GM18867 (cell line): Measurements from ENCODE around the gene CAMSAP1.

Experiments used
- ATAC-seq: cut with Tn5 transposase; IDR thresholded peaks from one replicate; pipeline ENCODE4 v1.9.1; 2021; ENCODE audit warnings: mild to moderate bottlenecking, moderate library complexity; ENCODE audit not compliant: unreplicated experiment

The CAMSAP1 gene

DNA sequence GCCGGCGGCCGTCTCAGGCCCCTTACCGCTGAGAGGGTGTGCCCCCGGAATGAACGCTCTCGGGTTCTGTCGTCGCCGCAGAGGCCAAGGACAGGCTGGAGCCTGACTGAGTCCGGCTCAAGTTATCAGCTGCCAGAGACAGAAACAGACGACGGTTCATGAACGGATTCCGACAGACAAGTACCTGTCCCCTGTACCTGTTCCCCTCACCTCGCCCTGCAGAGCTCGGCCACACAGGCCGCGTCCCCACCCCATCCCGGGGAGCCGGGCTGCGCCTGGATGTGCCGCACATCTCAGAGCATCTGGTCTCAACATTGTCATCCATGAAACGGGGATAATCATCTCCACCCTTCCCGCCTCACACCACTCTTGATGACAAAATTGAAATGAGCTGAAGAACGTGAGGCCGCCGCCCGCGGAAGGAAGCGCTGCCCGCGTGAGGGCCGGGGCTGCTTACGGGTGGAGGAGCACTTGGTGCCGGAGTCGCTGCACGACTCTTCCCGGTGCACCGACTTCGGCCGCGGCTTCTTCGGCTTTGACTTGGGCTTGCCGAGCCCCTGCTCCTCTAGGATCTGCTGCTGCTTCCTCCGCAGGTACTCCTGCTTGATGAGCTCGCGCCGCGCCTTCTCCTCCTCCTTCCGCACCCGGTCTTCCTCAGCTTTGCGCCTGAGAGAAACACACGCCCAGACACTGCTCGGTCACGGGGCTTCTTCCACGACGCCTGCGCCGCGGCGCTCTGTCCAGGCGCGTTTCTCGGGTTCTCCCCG, 89.2 kb downstream of the CAMSAP1 start:
- no peak for ATAC-seq

DNA sequence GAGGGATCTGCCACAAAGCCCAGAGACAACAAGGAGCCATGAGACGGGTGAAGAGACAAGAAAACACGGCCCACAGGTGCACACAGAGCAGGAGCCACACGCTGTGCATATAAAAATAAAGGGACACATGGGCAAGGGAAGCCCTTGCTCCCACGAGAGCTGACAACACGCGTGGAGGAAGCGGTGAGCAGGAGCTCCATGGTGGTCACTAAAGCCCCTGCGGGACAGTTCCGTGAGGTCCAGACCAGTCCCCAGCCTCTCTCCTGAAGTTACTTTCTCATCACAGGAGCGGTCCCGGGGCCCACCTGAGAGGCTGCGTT, 90.7 kb downstream of the CAMSAP1 start:
- no peak for ATAC-seq

DNA sequence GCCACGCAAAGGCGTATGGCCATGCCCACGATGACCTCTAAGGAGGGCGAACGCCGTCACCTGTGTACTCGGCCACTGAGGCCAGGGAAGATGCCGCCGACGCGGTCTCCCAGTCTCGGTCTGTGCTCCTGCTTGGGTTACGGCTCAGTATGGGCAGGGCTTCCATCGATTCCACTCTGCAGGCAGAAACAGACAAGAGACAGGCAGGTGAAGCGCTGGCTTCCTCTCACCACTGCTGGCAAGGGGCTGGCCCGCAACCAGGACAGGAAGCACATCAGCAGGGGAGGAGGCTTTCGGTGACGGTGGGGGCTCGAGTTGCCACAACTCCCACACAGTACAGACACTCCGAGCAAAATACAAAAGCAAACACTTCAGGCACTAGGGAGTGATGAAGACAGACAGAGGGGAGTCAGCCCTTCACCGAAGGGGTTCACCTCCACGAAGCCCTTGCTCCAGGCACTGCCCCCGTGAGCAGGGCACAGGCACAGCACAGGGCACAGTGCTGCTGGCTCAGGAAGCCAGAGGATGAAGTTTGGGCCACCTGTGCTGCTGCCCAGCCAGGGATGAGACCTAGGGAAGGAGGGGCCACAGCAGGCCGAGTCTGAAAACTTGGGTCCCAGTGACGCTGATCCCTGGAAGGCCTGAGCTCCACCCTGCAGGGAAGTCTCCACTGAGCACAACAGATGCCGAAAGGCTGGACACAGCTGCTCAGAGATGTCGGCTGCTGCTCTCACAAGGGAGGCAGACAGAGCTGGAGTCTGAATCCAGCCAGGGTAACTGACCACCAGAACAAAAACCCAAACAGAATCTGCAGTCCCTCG, 91.3 kb downstream of the CAMSAP1 start:
- ATAC-seq, result no peak

DNA sequence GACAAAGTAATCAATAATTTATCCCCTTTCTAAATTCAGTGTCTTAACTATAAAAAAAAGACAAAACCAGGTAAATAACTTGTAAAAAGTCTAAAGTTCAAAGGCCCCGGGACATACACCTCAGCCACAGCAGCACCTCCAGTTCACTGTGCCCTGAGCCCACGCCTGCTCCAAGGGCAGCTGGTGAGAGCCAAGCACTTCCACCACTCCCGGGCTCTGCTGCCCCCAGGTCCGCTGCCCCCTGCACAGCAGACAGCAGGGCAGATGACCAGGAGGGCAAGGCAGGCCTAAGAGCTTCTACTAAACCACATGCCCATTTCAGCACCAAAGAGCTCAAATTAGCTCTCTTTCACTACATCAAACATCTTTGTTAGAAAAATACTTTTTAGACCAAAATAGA, 91.9 kb downstream of the CAMSAP1 start:
- no peak for ATAC-seq

DNA sequence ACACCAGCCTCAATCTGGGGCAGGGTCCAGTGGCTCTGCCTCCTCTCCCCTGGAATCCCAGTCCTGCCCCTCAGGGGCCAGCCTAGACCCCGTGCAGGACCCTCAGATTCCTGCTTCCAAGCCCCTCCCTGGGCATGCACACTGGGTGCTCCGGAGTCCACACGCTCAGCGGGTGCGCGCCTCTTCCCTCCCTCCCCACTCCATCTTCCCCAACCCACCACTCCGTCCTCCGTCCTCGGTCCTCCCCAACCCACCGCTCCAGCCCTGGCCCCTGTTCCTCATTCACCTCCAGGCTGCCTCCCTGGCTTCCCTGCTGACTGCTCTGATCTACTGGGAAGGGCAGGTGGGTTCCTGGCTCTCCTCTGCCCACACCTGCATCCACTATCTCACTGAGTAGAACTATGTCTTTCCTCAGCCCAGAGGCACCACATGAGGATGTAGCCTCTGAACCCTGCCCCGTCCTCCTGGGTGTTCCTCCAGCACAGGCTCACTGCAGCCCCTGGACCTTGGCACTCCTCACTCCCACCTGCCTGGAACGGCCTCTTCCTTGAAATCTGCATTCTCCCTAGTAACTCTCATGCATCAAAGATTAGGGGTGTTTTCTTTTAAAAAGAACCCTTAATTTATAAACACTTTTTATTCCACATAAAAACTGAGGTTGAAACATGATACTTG, 92.8 kb downstream of the CAMSAP1 start:
- ATAC-seq, result no peak

DNA sequence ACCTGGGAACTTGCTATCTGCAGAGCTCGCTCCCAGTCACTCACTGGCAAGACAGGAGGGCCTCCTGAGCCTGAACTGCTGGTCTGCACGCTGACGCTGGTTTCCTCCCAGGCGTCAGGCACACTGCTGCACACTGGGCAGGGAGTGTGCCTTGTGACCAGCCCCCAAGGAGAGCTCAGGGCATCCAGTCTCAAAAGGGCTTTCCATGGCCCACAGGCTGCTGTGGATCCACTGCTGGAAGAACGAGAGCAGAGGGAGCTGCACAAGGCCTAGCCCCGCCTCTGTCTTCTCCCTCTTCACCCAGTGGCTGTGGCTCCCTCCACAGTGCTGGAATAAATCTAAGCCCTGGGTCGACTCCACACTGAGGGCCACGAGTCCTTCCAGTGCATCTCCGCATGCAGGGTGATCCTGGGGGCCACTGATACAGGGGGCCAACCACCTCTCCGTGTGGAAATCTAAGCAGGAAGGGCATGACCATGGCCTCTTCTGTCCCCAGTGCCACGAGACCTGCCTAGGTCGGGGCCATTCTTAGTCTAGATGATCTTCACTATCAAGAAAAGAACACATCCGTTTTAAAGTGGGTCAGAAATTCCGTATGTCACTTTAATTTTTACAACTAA, 93.6 kb downstream of the CAMSAP1 start:
- ATAC-seq, result no peak

DNA sequence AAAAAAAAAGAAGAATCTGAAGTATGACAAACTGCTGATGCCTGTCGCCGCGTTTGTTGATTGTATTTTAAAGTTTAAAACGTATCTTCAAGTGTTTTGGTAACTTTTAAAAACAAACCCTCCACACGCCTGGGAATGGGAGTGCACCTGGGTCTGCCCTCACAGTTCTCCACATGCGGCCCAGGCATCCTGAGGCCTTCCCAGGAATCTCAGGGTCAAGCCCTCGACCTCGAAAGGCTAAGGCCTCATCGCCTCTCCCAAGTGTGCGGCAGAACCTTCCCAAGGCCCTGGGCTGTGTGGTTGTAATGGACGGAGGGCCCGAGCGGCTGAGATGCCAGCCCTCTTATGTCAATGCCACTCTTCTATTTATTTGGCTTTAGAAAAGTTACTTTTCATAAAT, 94.4 kb downstream of the CAMSAP1 start:
- no peak for ATAC-seq

DNA sequence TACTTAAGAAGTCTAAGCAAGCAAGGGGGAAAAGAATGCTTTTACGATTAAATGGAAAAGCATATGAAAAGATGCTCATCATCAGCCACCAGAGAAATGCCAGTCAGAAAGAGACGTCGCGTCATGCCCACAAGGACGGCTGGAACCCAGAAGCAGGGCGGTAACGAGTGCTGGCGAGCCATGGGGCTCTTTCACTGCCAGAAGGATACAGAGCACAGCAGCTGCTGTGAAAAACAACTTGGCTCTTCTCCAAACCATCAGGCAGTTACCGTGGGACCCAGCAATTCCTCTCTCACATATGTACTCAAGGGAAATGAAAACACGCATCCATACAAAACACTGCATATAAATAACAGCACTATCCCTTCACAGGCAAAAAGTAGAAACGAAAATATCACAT, 95.5 kb downstream of the CAMSAP1 start:
- no peak for ATAC-seq

DNA sequence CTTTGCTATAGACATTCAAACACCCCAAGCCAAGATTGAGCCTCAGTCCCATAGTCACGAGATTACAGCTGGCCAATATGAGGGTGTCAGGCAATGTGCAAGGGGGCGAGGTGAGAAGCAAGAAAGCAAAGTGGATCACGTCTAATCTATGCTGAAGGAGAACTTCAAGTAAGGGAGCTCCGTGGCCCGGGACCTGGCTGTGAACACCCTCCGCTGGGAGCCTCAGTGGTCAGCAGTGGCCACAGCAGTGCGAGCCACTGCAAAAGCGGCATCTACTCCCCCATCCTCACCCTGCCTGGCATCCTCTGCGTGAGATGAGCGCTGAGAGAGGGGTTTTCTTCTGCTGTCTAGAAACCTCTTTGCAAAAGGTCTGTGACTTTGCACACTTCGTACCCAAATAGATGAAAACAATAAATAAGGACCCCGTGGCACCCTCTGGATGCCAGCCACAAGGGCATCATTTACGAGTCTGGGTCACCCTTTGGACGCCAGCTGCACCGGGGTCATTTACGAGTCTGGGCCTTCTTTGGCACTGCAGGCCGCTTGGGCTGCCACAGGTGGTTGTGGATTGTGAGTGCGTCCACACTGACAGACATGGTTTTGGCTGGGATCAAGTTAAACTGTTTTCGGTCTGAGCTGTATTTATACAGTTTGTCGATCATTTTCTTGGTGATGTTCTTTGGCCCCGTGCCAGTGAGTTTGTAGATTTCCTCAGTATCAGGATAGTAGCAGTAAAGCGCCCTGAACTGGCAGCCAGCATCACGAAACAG, 96.4 kb downstream of the CAMSAP1 start:
- ATAC-seq, result no peak

DNA sequence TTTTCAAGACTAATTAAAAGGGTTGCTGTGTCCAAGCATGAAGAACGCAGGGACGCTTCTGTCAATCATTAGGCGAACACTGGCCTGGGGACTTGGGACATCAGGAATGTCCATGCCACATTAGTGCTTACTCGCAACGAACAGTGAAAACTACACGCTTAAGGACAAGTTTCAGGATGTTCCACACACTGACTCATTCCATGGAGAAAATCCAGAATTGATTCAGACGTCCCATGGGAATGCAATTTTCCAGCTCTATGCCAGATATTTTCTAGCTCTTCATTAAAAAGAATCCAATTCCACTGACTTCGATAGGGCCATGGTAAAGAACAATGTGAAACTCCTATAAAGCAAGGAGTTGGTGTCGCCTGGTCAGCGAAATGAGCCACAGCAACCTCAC, 98.2 kb downstream of the CAMSAP1 start:
- no peak for ATAC-seq

DNA sequence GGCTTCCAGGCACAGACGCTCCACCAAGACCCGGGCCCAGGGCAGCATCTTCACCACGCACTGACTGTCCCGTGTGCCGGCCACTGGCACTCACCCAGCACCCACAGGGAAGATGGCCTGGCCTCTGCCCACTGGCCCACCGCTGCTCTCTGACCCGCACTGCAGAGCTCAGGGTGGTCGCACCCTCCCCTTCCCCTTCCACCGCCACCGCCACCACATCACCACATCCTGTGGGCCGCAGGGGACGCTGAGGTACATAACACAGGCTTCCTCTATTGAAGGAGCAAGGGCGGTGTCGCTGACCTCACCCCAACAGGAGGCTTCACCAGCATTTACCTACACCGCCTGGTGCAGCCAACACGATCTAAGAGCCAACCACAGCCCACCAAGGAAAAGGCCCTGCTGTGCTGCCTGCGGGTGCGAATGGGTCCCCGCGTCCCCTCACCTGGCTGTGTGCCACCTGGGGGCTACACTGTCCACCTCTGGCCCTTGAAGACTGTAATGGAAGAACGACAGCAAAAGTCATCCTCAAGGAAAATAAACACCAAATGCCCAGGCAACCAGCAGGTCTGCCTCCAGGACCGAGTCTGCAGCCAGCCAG, 101.8 kb downstream of the CAMSAP1 start:
- ATAC-seq, result no peak

DNA sequence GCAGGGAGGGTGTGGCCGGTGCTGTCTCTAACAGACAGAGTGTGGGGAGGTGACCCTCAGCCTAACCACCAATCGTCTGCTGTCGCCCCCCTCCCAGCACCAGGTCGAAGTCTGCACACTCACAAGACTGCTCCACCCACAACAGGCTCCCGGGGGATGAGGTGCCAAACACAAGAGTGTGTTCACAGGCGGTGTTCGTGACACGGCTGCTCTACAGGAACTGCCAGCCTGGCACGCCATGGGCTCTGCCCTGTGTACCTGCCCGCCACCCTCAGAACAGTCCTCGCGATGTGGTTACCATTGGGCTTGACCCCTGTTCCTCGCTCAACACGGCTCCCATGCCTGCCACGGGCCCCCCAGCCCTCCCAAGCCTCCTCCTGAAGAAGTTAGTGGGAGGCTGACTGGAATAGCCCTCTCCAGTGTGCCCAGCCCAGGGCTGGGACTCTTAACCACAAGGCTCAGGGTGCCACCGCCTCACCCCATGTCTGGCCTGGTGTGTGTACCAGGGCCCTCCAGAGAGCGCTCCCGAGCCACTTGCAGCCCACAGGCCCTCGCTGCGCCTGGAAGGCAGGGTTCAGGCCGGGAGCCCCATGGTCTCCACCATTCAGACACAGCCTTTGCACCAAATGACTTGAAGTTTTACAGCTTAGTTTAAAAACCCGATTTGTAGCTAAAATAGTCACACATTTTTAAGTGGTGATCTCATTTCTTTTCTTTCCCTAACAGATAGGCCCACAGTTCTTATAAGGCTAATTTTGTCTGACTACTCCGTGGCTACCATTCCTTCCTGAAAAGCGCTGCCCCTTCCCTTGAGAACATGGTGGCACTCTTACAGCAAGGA, 102.5 kb downstream of the CAMSAP1 start:
- ATAC-seq, result no peak

DNA sequence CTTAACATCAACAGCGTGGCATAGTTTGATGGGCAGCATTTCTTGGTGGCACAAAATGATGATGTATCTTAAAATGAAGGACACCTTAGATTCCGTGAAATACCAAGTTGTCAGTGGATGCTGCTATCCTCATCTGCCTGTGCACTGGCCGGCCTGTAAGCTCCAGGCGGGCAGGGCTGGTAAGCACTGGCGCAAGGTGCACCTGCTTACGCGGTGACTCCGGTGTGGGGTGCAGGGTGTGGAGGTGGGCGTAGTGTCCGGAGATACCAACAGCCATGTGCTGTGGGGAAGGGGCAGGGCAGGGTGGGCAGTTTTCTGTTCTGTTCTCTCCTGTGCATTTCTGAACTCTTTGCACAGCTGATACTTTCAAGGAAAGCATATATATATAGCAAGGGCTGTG, 103.9 kb downstream of the CAMSAP1 start:
- ATAC-seq, result no peak

DNA sequence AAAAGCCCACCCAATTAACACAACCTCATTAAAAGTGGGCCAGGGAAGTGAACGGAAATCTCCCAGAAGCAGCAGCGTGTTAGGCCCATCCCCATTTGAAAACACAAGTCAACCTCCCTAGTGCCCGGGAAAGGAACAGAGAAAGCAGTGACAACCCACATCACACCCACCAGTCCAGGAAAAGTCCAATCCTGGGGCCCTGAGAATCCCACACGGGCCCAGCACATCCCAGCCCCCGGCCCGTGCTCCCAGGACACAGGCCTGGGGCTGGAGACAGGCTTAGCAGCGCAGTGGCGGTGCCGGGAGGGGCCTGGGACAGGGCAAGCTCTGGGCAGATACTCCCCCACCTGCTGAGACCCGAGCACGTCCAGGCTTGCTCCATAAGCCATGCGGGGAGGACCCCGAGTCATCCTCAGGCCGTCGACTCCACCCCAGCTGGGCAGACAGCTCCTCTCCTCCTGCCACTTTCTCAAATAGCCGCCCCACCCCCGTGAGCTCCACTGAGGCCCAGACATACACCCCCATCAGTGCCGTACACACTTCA, 104.4 kb downstream of the CAMSAP1 start:
- ATAC-seq, result no peak

DNA sequence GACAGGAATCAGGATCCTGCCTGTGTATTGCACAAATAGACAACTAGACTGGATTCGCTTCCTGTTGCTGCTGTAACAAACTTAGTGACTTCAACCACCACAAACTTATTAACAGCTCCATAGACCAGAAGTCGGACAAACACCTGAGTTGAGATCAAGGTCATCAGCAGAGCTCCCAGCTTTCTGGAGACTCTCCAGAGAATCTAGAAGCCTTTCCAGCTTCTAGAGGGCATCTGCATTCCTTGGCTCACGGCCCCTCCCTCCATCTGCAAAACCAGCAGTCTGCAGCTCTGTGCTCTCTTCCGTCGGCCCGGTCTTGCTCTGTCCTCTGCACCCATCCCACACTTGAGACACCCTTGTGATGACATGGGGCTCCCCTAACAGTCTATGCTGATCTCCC, 106.3 kb downstream of the CAMSAP1 start:
- ATAC-seq, result no peak

DNA sequence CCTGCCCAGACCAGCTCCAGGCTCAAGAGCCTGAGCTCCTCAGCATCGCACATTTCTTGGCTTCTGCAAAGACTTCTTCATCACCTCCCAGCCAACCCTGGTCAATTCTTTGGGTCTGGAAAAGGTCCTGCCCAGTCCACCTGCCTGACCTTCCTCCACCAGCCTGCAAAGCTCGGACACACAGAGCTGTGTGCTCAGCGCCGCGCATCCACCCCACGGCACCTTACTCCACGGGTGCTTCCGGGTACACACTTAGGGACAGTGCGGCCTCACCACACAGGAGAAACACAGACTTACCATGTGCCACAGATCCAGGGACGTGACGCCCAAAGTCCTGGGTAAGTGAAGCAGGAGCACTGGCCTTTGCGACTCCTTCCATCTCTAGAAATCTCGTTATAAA, 108.1 kb downstream of the CAMSAP1 start:
- ATAC-seq, result no peak

DNA sequence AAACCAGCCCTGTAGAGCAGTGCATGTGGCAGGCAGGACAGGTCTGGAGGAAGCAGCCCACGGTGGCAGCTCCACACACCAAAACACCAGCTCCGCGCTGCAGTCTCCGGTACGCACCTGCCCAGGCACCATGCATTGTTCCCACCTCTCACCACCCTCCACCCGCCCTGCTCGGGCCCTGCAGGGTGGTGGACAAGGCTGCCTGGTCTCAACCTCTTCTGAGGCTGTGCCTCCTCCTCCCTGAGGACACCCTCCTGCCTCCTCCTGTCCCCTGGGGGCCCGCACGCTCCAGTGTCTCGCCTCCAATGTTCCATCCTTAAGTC, 109.1 kb downstream of the CAMSAP1 start:
- ATAC-seq, result no peak

DNA sequence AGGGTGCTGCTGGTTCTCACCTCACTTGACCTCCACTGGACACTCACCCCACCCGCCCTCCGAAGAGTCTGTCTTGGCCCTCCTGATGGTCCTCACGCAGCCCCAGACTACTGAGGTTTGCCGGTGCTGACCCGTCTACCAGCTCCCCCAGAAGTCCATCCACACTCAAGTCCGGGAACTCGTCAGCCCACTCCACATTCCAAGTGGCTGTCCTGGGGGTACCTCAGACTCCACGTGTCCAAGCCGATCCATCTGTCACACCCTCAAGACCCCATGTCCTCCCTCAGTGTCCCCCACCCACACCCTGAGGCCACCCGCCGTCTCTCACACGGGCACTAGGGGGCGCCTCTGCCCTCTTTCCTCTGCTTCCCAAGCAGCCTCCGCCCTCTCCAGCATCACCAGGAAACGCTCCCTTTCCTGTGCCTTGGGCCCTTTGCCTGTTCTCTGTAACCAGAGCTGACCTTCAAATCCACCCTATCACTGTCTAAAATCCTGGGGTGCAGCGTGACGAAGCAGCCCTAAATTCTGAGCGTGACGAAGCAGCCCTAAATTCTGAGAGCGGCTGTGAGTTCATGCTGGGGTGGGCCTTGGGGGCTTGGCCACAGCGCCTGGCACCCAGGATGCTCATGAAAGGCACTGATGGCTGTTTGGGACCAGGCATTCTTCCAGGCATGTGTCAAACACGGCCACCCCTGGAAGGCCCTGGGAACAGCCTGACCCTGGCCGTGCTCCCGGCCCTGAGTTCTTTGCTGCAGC, 109.7 kb downstream of the CAMSAP1 start:
- ATAC-seq, result no peak
